ENCODE results near the gene FBXO28.

GRCh38 chr1:224123136-224123535 lies 9.2 kb downstream of the FBXO28 start:
- no peak for TF ChIP-seq CTCF (IDR thresholded peaks at IDR 0.05)
- no peak for TF ChIP-seq POLR2A (IDR thresholded peaks at IDR 0.05)
- TF ChIP-seq EP300 (IDR thresholded peaks at IDR 0.05): no peak
- no peak for TF ChIP-seq POLR2AphosphoS5 (IDR thresholded peaks at IDR 0.05)

Measured in sigmoid colon (tissue), 4 donors.